GM20431 (cell line): ENCODE data around the gene MYBPC3.
"Not testable (repeated sequence)": the region's sequence is repeated elsewhere in the genome, so short reads cannot be mapped to it uniquely, and the experiment has no call there.

Experiments
- in situ Hi-C: fragments of 300-500 bp; cut with MseI, MboI; formaldehyde crosslinking; loops from one replicate; pipeline ENCODE4 v1.15.0; 2020; ENCODE audit warnings: low sequenced_read_pairs; ENCODE audit not compliant: unreplicated experiment

The MYBPC3 gene

GRCh38 chr11:47342036-47342803 lies 10.3 kb downstream of the MYBPC3 start:
- in situ Hi-C loops = no loop called here

- in situ Hi-C loops = no loop called here
Observed at GRCh38 chr11:47340980-47341775, 11.3 kb downstream of the MYBPC3 start.

GRCh38 chr11:47340010-47340409 lies 12.5 kb downstream of the MYBPC3 start:
- in situ Hi-C loops = no loop called here

GRCh38 chr11:47338396-47339241 lies 13.9 kb downstream of the MYBPC3 start:
- in situ Hi-C loops = no loop called here

- in situ Hi-C loops = no loop called here
Observed at GRCh38 chr11:47337229-47337924, 15.1 kb downstream of the MYBPC3 start.

- in situ Hi-C loops = no loop called here
Observed at GRCh38 chr11:47336595-47336994, 15.9 kb downstream of the MYBPC3 start.

GRCh38 chr11:47335733-47336132 lies 16.8 kb downstream of the MYBPC3 start:
- in situ Hi-C loops = no loop called here

- in situ Hi-C loops = not testable (repeated sequence)
Observed at GRCh38 chr11:47334699-47335411, 17.6 kb downstream of the MYBPC3 start.

- in situ Hi-C loops = no loop called here
Observed at GRCh38 chr11:47333886-47334443, 18.5 kb downstream of the MYBPC3 start.

- in situ Hi-C loops = no loop called here
Observed at GRCh38 chr11:47333526-47333845, 19.0 kb downstream of the MYBPC3 start.

GRCh38 chr11:47332791-47333525 lies 19.5 kb downstream of the MYBPC3 start:
- in situ Hi-C loops = no loop called here

- in situ Hi-C loops = no loop called here
Observed at GRCh38 chr11:47332303-47332711, 20.2 kb downstream of the MYBPC3 start.

- in situ Hi-C loops = no loop called here
Observed at GRCh38 chr11:47331454-47332302, 20.8 kb downstream of the MYBPC3 start.

GRCh38 chr11:47329987-47330931 lies 22.2 kb downstream of the MYBPC3 start:
- in situ Hi-C loops = no loop called here

- in situ Hi-C loops = no loop called here
Observed at GRCh38 chr11:47329431-47329986, 23.0 kb downstream of the MYBPC3 start.
